ENCODE data around the gene HHIPL1. TPM values are rescaled to one million over a fixed set of nuclear protein-coding genes. Genes with fewer than 3 reads are reported as not detected.
"Not testable (repeated sequence)": the region's sequence is repeated elsewhere in the genome, so short reads cannot be mapped to it uniquely, and the experiment has no call there.

HHIPL1 gene
- total RNA-seq, 1 donor from 2014 or later, result 2.5 TPM

- H3K4me1 Mint-ChIP-seq, result peaks cover 35% of the 10 kb centered on the region
- H3K27me3 Mint-ChIP-seq (ENCODE audit: low read depth), result peaks cover 28% of the 10 kb centered on the region
- no peaks in the 10 kb centered on the region for H3K9me3 Mint-ChIP-seq
- no peak for DNase-seq (ENCODE audit: low read depth, low spot score)
- TF ChIP-seq CTCF (conservative IDR thresholded peaks at IDR 0.05), result no peak
- H3K27ac Mint-ChIP-seq (ENCODE audit: unreplicated experiment), result no peak overlapping the region
- no peak overlapping the region for H3K4me3 Mint-ChIP-seq
- no peaks in the 10 kb centered on the region for H3K36me3 Mint-ChIP-seq (ENCODE audit: low read depth)
These were observed 15.2 kb downstream of the HHIPL1 start for GRCh38 chr14:99660006-99660566.

GRCh38 chr14:99660794-99661193, 15.9 kb downstream of the HHIPL1 start:
- Mint-ChIP-seq H3K4me1 (peaks cover 41% of the 10 kb centered on the region), H3K27me3 (ENCODE audit: low read depth) (peaks cover 28% of the 10 kb centered on the region), H3K27ac (ENCODE audit: unreplicated experiment) (no peak overlapping the region), H3K4me3 (no peak overlapping the region), H3K9me3 (no peaks in the 10 kb centered on the region), H3K36me3 (ENCODE audit: low read depth) (no peaks in the 10 kb centered on the region)
- TF ChIP-seq CTCF (conservative IDR thresholded peaks at IDR 0.05), result no peak
- DNase-seq (ENCODE audit: low read depth, low spot score), result no peak

GRCh38 chr14:99661206-99661605, 16.3 kb downstream of the HHIPL1 start:
- peaks cover 28% of the 10 kb centered on the region for H3K27me3 Mint-ChIP-seq (ENCODE audit: low read depth)
- peaks cover 45% of the 10 kb centered on the region for H3K4me1 Mint-ChIP-seq
- not testable (repeated sequence) for H3K4me3 Mint-ChIP-seq; H3K9me3 Mint-ChIP-seq; DNase-seq (ENCODE audit: low read depth, low spot score); H3K36me3 Mint-ChIP-seq (ENCODE audit: low read depth)
- peak overlapping the region; percentile 19 for H3K27ac Mint-ChIP-seq (ENCODE audit: unreplicated experiment)

GRCh38 chr14:99662846-99663245, 17.9 kb downstream of the HHIPL1 start:
- Mint-ChIP-seq H3K27ac (ENCODE audit: unreplicated experiment) (peak overlapping the region; percentile 62), H3K4me1 (peaks cover 51% of the 10 kb centered on the region), H3K27me3 (ENCODE audit: low read depth) (peaks cover 24% of the 10 kb centered on the region), H3K36me3 (ENCODE audit: low read depth) (no peaks in the 10 kb centered on the region), H3K9me3 (no peaks in the 10 kb centered on the region), H3K4me3 (peak overlapping the region; percentile 41)
- no peak for DNase-seq (ENCODE audit: low read depth, low spot score)
- no peak for TF ChIP-seq CTCF (conservative IDR thresholded peaks at IDR 0.05)

- Mint-ChIP-seq H3K36me3 (ENCODE audit: low read depth) (no peaks in the 10 kb centered on the region), H3K4me1 (peaks cover 52% of the 10 kb centered on the region), H3K27ac (ENCODE audit: unreplicated experiment) (no peak overlapping the region), H3K4me3 (peak overlapping the region; percentile 65), H3K27me3 (ENCODE audit: low read depth) (peaks cover 17% of the 10 kb centered on the region), H3K9me3 (no peaks in the 10 kb centered on the region)
- no peak for TF ChIP-seq CTCF (conservative IDR thresholded peaks at IDR 0.05)
- DNase-seq (ENCODE audit: low read depth, low spot score), result no peak
These were observed 18.6 kb downstream of the HHIPL1 start for GRCh38 chr14:99663386-99664057.
